Ovary (tissue), 9 donors: ENCODE measurements around the gene STUM. TPM values are rescaled to one million over a fixed set of nuclear protein-coding genes. Genes with fewer than 3 reads are reported as not detected.

Experiments
- DNase-seq, 5 donors: peaks; one replicate each; pipeline ENCODE4 v3.0.0-alpha.2; 2019 to 2020
- H3K27ac ChIP-seq, 2 donors: fragments of 200-600 bp; one replicate each; pipeline versions ENCODE4 v1.5.1 to v1.8.0; 2019 to 2022
- H3K27me3 ChIP-seq: fragments of 200-600 bp; one replicate; pipeline ENCODE4 v1.8.0; 2022
- H3K36me3 ChIP-seq: fragments of 200-600 bp; sonication (generic); one replicate; pipeline ENCODE4 v1.5.1; 2019
- H3K4me1 ChIP-seq: one replicate; pipeline ENCODE4 v1.8.1; 2013; ENCODE audit warnings: mild to moderate bottlenecking, moderate library complexity; ENCODE audit not compliant: insufficient read depth
- H3K4me3 ChIP-seq: fragments of 200-600 bp; sonication (generic); one replicate; pipeline ENCODE4 v1.5.1; 2017
- H3K9me3 ChIP-seq, 2 donors: fragments of 200-600 bp in 1 of 2; sonication (generic) in 1 of 2; one replicate each; pipeline versions ENCODE4 v1.5.1 to v1.8.1; 2013 to 2019; ENCODE audit warnings: mild to moderate bottlenecking in 1 of 2, moderate library complexity in 1 of 2
- CTCF ChIP-seq, 3 donors: fragments of 450-650 bp in 2 of 3; fragments of 200-600 bp in 1 of 3; IDR thresholded peaks; one replicate each; pipeline versions ENCODE4 v1.5.1 to v1.8.0; 2016 to 2022; ENCODE audit warnings: antibody characterized with exemption in 3 of 3, mild to moderate bottlenecking in 1 of 3
- EP300 ChIP-seq: sonication (generic); formaldehyde crosslinking; IDR thresholded peaks from one replicate; pipeline ENCODE4 v1.6.1; 2017; ENCODE audit warnings: antibody characterized with exemption
- POLR2A ChIP-seq: fragments of 450-650 bp; IDR thresholded peaks from one replicate; pipeline ENCODE4 v1.6.1; 2017; ENCODE audit warnings: antibody characterized with exemption, mild to moderate bottlenecking, moderate library complexity
- WGBS, 3 donors: extraction: QIAGEN DNeasy Blood & Tissue Kit in 1 of 3; methylation state at CpG; one replicate each; pipeline versions ENCODE4 v1.1.5 to v1.1.7; 2013 to 2017; 5-methylcytosine and 5-hydroxymethylcytosine counted together
- intact Hi-C, 4 donors: fragments of 100-400 bp; cut with DNase I; formaldehyde crosslinking; loops; one replicate each; pipeline versions ENCODE4 v1.11.0 to v1.15.1; 2022 to 2023
- polyA plus RNA-seq, 2 donors: library from polyadenylated mRNA; stranded (reverse); fragments of 200-250 nt in 1 of 2; fragments of 350-450 nt in 1 of 2; fragmentation: Illumina TruSeq in 1 of 2; extraction: RNeasy Lipid Tissue Mini Kit (QIAGEN cat#74804) in 1 of 2; gene quantifications; one replicate each; pipeline ENCODE4 v1.2.3, GENCODE V29; 2013 to 2014
- total RNA-seq, 7 donors: library from RNA; depleted of rRNA in 2 of 7; stranded (reverse); fragments of >200 nt in 2 of 7; fragmentation: NEBNext Ultra II Directional in 3 of 7; extraction: Animal tissue kit (Norgen Biotek cat#: 25700) in 3 of 7; gene quantifications; one replicate each; pipeline versions ENCODE4 v1.1.0 to v1.2.4, GENCODE V29; 2016 to 2023
- donor health status: DM: no; HTN: no; CAD: no; lungs with moderate emphysema.
- donor health status: DM: no; HTN: no; CAD: no.
- donor health status: Bipolar disorder and iron deficiency.
- donor health status: DM: yes; HTN: yes; CAD: no.
- donor health status: DM: no; HTN: no; CAD: no.
- donor health status: DM: yes; HTN: yes; CAD: no.

STUM gene
- total and polyA plus RNA-seq, 9 donors = 0.24 to 6.1 (median 2.5) TPM

- TF ChIP-seq EP300 (no peak), CTCF (IDR thresholded peaks at IDR 0.05) (no peak), POLR2A (no peak)
- Histone ChIP-seq H3K9me3 (no peaks in the 10 kb centered on the region), H3K27me3 (no peaks in the 10 kb centered on the region), H3K4me3 (no peak overlapping the region), H3K36me3 (no peaks in the 10 kb centered on the region), H3K4me1 (peaks cover 8% of the 10 kb centered on the region), H3K27ac (peak overlapping the region; percentile 3 to 28)
- WGBS, 3 donors = 73 to 79% (median 76%) methylated on average over 8 of the region's 8 CpGs
- DNase-seq = no peak
- intact Hi-C loops = loop anchor here in 1 of 4 donors (5.0 kb wide), 1 partner anchor 83 kb away; the partner anchor contains the start of gene ITPKB
Observed at GRCh38 chr1:226654668-226655055, 106.1 kb downstream of the STUM start.

GRCh38 chr1:226655251-226656163, 106.9 kb downstream of the STUM start:
- Histone ChIP-seq H3K36me3 (no peaks in the 10 kb centered on the region), H3K9me3 (no peaks in the 10 kb centered on the region), H3K4me3 (no peak overlapping the region), H3K27me3 (no peaks in the 10 kb centered on the region), H3K27ac (no peak overlapping the region), H3K4me1 (peaks cover 13% of the 10 kb centered on the region)
- intact Hi-C loops = loop anchor here in 1 of 4 donors (5.0 kb wide), 1 partner anchor 82 kb away; the partner anchor contains the start of gene ITPKB
- WGBS, 3 donors = 91 to 93% (median 92%) methylated on average over 12 of the region's 12 CpGs
- no peak for TF ChIP-seq POLR2A
- no peak for TF ChIP-seq EP300
- TF ChIP-seq CTCF (IDR thresholded peaks at IDR 0.05) = no peak
- DNase-seq = no peak

- no peak for TF ChIP-seq CTCF (IDR thresholded peaks at IDR 0.05)
- no peak for TF ChIP-seq POLR2A
- TF ChIP-seq EP300 = no peak
- intact Hi-C loops = loop anchor here in 1 of 4 donors (5.0 kb wide), 1 partner anchor 81 kb away; the partner anchor contains the start of gene ITPKB
- Histone ChIP-seq H3K36me3 (no peaks in the 10 kb centered on the region), H3K9me3 (no peaks in the 10 kb centered on the region), H3K27ac (no peak overlapping the region), H3K4me3 (no peak overlapping the region), H3K27me3 (no peaks in the 10 kb centered on the region), H3K4me1 (peaks cover 20% of the 10 kb centered on the region)
- DNase-seq = no peak
- 71 to 79% (median 78%) methylated on average over 4 of the region's 4 CpGs for WGBS, 3 donors
Observed at GRCh38 chr1:226656201-226656600, 107.6 kb downstream of the STUM start.

DNA sequence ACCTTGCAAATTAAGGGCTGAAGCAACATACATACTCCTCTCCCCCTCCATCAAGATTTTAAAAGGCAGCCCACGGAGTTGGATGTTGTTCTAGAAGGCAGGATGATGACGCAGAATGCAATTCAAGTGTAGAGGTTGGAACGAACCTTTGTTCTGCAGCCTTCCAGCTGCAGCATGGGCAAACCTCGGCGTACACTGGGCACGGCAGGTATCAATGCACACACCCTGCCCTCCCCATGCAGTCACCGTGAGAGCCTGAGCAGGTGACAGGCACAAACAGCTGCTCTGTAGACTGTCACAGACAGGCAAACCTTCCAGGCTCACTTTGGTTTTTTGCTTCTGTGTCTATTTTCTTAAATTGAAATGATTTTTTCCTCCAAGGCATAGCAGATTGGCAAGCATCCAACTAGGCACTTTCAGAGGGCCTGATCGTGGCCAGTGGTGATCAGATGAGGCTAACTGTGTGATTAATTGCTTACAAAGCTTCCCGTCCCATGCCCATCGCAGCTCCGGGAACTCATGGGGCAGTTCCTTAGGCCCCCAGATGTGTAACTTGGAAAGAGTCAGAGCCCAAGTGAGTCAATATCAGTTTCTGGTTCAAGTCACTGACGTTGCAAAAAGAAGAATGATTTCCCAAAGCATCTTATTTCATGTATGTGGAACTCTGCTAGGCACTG, 108.2 kb downstream of the STUM start:
- H3K36me3 ChIP-seq = no peaks in the 10 kb centered on the region
- no peaks in the 10 kb centered on the region for H3K27me3 ChIP-seq
- DNase-seq = no peak
- WGBS, 3 donors = 42 to 59% (median 43%) methylated on average over 12 of the region's 12 CpGs
- H3K4me3 ChIP-seq = no peak overlapping the region
- TF ChIP-seq EP300 (peak; percentile 55), CTCF (IDR thresholded peaks at IDR 0.05) (no peak), POLR2A (no peak)
- no peak overlapping the region for H3K27ac ChIP-seq
- no peaks in the 10 kb centered on the region for H3K9me3 ChIP-seq
- intact Hi-C loops = loop anchor here in 1 of 4 donors (5.0 kb wide), 1 partner anchor 81 kb away; the partner anchor contains the start of gene ITPKB
- peaks cover 24% of the 10 kb centered on the region for H3K4me1 ChIP-seq
